ENCODE results near the gene CCDC181.

DNA sequence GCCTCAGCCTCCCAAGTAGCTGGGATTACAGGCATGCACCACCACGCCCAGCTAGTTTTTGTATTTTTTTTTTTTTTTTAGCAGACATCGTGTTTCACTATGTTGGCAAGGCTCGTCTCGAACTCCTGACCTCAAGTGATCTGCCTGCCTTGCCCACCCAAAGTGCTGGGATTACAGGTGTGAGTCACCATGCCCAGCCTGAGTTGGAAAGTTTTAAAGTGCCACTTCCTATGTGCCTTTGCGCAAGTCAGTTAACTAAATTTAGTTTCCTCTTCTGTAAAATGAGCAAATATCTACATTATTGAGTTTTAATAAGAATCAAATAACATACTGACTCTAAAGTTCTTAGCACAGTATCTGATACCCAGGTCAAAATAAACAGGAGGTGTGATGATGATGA is 46.1 kb upstream of the CCDC181 start:
- TF ChIP-seq, protein P1, sequence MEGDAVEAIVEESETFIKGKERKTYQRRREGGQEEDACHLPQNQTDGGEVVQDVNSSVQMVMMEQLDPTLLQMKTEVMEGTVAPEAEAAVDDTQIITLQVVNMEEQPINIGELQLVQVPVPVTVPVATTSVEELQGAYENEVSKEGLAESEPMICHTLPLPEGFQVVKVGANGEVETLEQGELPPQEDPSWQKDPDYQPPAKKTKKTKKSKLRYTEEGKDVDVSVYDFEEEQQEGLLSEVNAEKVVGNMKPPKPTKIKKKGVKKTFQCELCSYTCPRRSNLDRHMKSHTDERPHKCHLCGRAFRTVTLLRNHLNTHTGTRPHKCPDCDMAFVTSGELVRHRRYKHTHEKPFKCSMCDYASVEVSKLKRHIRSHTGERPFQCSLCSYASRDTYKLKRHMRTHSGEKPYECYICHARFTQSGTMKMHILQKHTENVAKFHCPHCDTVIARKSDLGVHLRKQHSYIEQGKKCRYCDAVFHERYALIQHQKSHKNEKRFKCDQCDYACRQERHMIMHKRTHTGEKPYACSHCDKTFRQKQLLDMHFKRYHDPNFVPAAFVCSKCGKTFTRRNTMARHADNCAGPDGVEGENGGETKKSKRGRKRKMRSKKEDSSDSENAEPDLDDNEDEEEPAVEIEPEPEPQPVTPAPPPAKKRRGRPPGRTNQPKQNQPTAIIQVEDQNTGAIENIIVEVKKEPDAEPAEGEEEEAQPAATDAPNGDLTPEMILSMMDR (IDR thresholded peaks at IDR 0.05 in 4 of 5, conservative IDR thresholded peaks at IDR 0.05 in 1 of 5): no peak
- no peak for TF ChIP-seq POLR2A (IDR thresholded peaks at IDR 0.05)

Measured in gastrocnemius medialis (tissue), 4 donors.